Measurements from ENCODE around the gene GLB1L. TPM values are rescaled to one million over a fixed set of nuclear protein-coding genes. Genes with fewer than 3 reads are reported as not detected.
"Not testable (repeated sequence)": the region's sequence is repeated elsewhere in the genome, so short reads cannot be mapped to it uniquely, and the experiment has no call there.

Gene GLB1L
- total RNA-seq, 1 donor from 2014 or later = 3.0 TPM

DNA sequence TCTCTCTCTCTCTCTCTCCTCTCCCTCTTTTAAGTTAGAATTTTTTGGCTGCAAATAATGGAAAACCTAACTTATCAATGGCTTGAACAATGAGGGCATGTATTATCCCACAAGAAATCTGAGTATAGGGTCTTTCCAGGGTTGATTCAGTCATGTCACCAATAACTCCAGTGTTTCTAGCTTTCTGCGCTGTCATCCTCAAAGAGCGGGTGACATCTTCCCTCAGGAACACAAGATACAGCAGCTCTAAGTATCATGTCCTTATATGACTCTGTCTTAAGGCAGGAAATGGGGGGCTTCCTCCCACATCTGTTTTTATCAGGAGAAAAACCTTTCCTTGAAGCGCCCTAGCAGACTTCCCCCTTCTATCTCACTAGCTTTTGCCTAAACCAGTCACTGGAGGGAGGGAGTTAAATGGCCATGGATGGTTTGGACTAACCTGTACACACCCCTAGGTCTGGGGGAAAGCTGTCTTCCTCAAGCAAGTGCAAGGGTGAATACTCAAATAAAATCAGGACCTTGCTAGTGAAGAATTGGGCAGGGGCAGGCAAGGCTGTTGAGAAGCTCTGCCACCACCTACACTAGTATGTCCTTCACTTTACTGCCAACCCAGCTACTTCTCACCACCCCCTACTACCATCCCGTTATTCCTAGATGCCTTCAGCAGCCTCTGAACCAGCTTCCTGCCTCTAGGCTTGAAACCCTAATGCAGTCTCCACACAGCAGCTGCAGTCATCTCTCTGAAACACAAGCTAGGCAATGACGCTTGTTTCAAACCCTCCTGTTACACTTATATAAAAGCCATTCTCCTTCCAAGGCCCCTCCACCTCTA, 16.0 kb upstream of the GLB1L start:
- Mint-ChIP-seq H3K9me3 (ENCODE audit: low read depth) (no peaks in the 10 kb centered on the region), H3K4me3 (ENCODE audit: unreplicated experiment) (no peak overlapping the region), H3K36me3 (ENCODE audit: low read depth) (peaks cover 2% of the 10 kb centered on the region), H3K27me3 (ENCODE audit: low read depth) (peaks cover 18% of the 10 kb centered on the region), H3K27ac (ENCODE audit: unreplicated experiment) (no peak overlapping the region), H3K4me1 (ENCODE audit: low read depth) (no peaks in the 10 kb centered on the region)
- no peak for DNase-seq (ENCODE audit: low spot score)
- no peak for TF ChIP-seq CTCF (IDR thresholded peaks at IDR 0.05)

- H3K27me3 Mint-ChIP-seq (ENCODE audit: low read depth) = peaks cover 25% of the 10 kb centered on the region
- H3K27ac Mint-ChIP-seq (ENCODE audit: unreplicated experiment); H3K36me3 Mint-ChIP-seq (ENCODE audit: low read depth); H3K4me1 Mint-ChIP-seq (ENCODE audit: low read depth); DNase-seq (ENCODE audit: low spot score); H3K9me3 Mint-ChIP-seq (ENCODE audit: low read depth); H3K4me3 Mint-ChIP-seq (ENCODE audit: unreplicated experiment): not testable (repeated sequence)
Observed at GRCh38 chr2:219258942-219259341, 13.7 kb upstream of the GLB1L start.

- no peaks in the 10 kb centered on the region for H3K9me3 Mint-ChIP-seq (ENCODE audit: low read depth)
- no peak for DNase-seq (ENCODE audit: low spot score)
Observed at GRCh38 chr2:219254590-219255201, 9.5 kb upstream of the GLB1L start.

GRCh38 chr2:219253753-219254589, 8.7 kb upstream of the GLB1L start, which contains the start of gene TUBA4A:
TSS of gene TUBA4A (minus strand) at chr2:219253918. CDS start at chr2:219253858, 60 bp downstream.
- peak within 1 kb of the TSS; percentile 72 for H3K4me3 Mint-ChIP-seq (ENCODE audit: unreplicated experiment)
- H3K4me1 Mint-ChIP-seq (ENCODE audit: low read depth) = peaks cover 52% of the 10 kb centered on the region
- no peaks in the 10 kb centered on the region for H3K36me3 Mint-ChIP-seq (ENCODE audit: low read depth)
- TF ChIP-seq CTCF (IDR thresholded peaks at IDR 0.05) = peak; percentile 19
- peak within 1 kb of the TSS; percentile 49 for H3K27ac Mint-ChIP-seq (ENCODE audit: unreplicated experiment)
- no peak for DNase-seq (ENCODE audit: low spot score)
- peaks cover 9% of the 10 kb centered on the region for H3K27me3 Mint-ChIP-seq (ENCODE audit: low read depth)
- no peaks in the 10 kb centered on the region for H3K9me3 Mint-ChIP-seq (ENCODE audit: low read depth)

More at GRCh38 chr2:219254590-219255201, 9.5 kb upstream of the GLB1L start:
- Mint-ChIP-seq H3K4me3 (ENCODE audit: unreplicated experiment) (peak overlapping the region; percentile 72), H3K27me3 (ENCODE audit: low read depth) (peaks cover 12% of the 10 kb centered on the region), H3K36me3 (ENCODE audit: low read depth) (no peaks in the 10 kb centered on the region), H3K27ac (ENCODE audit: unreplicated experiment) (no peak overlapping the region), H3K4me1 (ENCODE audit: low read depth) (peaks cover 45% of the 10 kb centered on the region)
- no peak for TF ChIP-seq CTCF (IDR thresholded peaks at IDR 0.05)

- H3K4me1 Mint-ChIP-seq (ENCODE audit: low read depth) = peaks cover 60% of the 10 kb centered on the region
- no peak for DNase-seq (ENCODE audit: low spot score)
- peaks cover 9% of the 10 kb centered on the region for H3K27me3 Mint-ChIP-seq (ENCODE audit: low read depth)
- peak within 1 kb of the TSS; percentile 86 for H3K27ac Mint-ChIP-seq (ENCODE audit: unreplicated experiment)
- H3K36me3 Mint-ChIP-seq (ENCODE audit: low read depth) = no peaks in the 10 kb centered on the region
- peak within 1 kb of the TSS; percentile 72 for H3K4me3 Mint-ChIP-seq (ENCODE audit: unreplicated experiment)
- H3K9me3 Mint-ChIP-seq (ENCODE audit: low read depth) = no peaks in the 10 kb centered on the region
- no peak for TF ChIP-seq CTCF (IDR thresholded peaks at IDR 0.05)
Observed at GRCh38 chr2:219252900-219253752, 7.9 kb upstream of the GLB1L start, which contains the start of gene TUBA4B. TSS of gene TUBA4B (plus strand) at chr2:219253243. CDS start at chr2:219253408, 165 bp downstream.

Data from chondrocyte (in vitro differentiated cells).